Fibroblast of skin of back (primary cell): Measurements from ENCODE around the gene LAMP1. TPM values are rescaled to one million over a fixed set of nuclear protein-coding genes. Genes with fewer than 3 reads are reported as not detected.
"Not testable (repeated sequence)": the region's sequence is repeated elsewhere in the genome, so short reads cannot be mapped to it uniquely, and the experiment has no call there.

Experiments
- DNase-seq: peaks from one replicate; pipeline ENCODE4 v3.0.0-alpha.2; 2013
- polyA plus RNA-seq, 2 experiments: library from polyadenylated mRNA; unstranded; fragments of 120-200 nt; gene quantifications; one replicate each; pipeline ENCODE4 v1.2.1, GENCODE V29; 2013; ENCODE audit not compliant: insufficient read length in 2 of 2

The LAMP1 gene, protein sequence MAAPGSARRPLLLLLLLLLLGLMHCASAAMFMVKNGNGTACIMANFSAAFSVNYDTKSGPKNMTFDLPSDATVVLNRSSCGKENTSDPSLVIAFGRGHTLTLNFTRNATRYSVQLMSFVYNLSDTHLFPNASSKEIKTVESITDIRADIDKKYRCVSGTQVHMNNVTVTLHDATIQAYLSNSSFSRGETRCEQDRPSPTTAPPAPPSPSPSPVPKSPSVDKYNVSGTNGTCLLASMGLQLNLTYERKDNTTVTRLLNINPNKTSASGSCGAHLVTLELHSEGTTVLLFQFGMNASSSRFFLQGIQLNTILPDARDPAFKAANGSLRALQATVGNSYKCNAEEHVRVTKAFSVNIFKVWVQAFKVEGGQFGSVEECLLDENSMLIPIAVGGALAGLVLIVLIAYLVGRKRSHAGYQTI
- 248 TPM for polyA plus RNA-seq (2013, experiment 1 of 2; ENCODE audit: insufficient read length)
- 262 TPM for polyA plus RNA-seq (2013, experiment 2 of 2; ENCODE audit: insufficient read length)

GRCh38 chr13:113296823-113297369 is at the start of gene LAMP1:
LAMP1 (plus strand) TSS chr13:113297239; CDS start chr13:113297435, 196 bp downstream.
- DNase-seq, result peak; percentile 97

DNA sequence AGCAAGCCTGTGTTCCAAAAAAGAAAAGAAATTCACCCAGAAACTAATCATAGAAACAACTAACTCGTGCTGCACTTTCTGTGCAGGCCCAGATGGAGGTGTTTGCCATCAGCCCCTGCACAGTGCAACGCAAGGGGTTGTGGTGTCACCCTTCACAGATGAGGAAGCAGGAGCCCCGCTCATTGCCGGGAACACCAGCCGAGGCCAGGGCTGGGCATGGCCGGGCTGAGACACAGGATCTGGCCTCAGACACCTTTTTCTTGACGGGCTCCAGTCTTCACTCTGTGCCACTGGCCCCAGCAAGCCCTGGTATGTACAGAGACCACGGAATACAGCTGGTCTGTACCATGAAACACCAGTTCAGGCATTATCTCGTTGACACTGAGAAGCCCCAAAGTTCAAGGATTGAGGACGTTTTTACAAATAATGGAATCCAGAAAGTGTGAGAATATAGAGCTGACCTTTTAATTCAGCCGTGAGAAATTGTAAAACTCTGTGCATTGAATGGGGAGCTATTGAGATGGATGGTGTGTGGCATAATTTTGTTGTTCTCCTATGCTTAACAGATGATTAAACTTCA is 44.4 kb upstream of the LAMP1 start:
- no peak for DNase-seq

DNA sequence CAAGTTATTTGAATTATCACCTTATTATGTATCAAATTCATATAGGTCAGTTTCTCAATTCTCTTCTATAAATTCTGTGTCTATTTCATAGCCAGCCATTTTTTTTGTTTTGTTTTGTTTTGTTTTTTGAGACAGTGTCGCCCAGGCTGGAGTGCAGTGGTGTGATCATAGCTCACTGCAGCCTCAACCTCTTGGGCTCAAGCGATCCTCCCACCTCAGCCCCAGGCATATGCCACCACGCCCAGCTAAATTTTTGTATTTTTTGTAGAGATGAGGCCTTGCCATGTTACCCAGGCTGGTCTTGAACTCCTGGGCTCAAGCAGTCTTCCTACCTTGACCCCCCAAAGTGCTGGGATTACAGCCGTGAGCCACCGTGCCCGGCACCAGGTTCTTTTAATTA is 39.1 kb upstream of the LAMP1 start:
- not testable (repeated sequence) for DNase-seq

DNA sequence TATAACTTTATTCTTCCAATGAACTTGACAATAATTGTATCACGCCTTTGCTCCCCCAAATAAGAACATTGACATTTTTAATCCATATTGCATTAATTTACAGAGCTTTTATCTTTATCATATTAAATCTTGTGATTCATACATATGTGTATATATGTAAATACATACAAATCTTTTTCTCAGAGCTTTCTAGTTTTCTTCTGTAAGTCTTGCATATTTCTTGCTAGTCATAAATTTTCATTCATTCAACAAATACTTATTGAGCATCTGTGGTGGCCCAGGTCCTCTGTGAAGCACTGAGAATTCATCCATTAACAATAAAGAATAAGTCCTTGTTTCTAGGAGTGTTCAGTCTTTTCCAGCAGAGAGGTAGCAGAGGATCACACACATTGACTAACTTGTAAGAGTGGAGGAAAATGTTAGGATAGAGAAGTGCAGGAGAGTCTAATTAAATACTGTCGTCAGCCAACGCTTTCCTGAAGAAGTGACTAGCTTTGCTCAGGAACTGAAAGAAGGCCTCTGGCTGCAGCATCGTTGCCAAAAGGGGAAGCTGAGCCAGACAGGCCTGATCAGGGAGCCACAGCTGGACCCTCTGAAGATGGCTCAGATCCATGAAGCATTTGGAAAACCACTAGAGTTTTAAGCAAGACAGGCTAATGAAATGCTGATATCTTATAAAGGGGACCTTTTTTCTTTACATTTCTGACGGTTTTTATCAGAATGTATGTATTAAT is 38.6 kb upstream of the LAMP1 start:
- no peak for DNase-seq

GRCh38 chr13:113260996-113261395 is 36.0 kb upstream of the LAMP1 start:
- DNase-seq, result no peak

DNA sequence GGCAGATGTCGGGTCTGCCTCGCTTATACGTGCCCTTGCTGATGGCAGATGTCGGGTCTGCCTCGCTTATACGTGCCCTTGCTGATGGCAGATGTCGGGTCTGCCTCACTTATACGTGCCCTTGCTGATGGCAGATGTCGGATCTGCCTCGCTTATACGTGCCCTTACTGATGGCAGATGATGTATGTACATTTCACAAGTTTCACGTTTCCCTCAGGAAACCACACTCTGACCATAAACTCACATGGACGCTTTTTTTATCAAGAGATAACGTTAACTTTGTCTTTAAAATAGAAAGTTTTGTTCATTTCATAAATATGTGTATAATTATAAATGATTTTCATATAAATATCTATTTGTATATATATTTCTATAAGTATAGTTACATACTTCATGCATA is 34.0 kb upstream of the LAMP1 start:
- DNase-seq, result not testable (repeated sequence)

- DNase-seq, result no peak
Observed at GRCh38 chr13:113267642-113268405, 29.2 kb upstream of the LAMP1 start.

DNA sequence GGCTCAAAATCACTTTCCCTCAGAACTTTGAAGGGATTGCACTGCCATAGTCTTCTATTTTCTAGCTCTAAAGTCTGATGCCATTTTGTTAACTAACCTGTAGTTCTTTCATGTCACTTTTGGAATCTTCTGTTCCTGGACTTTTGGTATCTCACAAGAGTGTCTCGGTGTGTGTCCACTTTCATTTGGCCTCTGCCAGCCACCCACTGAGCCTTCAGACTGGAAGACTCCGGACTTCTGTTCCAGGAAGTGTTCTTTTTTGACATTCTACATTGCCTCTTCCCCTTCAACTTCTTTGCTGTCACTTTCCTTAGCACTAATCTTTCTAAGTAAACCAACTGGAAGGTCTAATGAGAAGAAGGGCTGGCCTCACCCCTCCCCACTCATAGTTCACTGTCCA is 25.0 kb upstream of the LAMP1 start:
- DNase-seq, result no peak

- no peak for DNase-seq
Observed at GRCh38 chr13:113272701-113273181, 24.3 kb upstream of the LAMP1 start.

DNA sequence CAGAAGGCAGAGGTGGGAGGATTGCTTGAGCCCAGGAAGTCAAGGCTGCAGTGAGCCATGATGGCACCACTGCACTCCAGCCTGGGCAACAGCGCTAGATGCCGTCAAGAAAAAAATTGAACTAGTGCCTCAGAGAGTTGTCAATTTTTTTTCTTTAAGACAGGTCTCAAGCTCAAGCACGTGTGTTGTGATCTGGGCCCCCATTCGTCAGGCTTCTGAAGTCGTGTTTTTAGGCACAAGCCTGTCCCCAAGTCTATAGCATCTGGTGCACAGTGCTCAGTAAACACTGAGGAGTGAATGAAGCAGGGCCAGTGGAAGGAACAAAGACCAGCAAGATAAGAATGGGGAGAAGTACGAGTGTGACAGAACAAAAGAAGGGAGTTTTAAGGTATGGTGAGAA is 23.7 kb upstream of the LAMP1 start:
- no peak for DNase-seq

DNA sequence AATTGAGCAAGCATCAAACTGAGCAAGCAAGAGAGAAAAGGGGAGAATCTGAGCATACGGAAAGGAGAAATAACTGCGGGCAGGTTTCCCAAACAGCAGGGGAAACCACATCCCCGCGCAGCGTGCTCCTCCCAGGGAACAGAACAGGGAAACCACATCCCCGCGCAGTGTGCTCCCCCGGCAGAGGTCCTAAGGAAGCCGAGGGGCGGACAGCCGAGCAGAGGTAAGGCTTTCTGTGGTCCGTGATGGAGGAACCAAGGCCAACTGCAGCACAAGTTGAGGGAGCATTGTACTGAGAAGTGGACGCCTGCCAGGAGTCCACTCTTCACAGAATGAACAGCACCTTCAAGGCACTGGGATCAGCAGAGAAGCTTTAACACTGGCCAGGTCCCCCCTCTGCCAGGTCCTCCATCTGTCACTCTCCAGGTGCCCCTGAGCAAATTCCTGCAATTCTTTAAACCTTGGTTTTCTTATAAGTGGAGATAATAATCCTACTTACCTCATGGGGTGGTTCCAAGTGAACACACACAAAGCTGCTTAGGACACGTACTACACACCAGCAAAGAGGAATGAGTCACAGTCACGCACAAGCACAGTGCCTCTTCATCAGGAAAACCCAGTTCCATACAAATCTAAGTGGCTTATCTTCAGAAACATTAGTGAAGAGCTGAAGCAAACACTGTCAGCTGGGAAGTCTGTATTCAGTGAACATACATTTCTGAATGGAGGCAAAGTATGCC is 23.0 kb upstream of the LAMP1 start:
- peak; percentile 53 for DNase-seq

DNA sequence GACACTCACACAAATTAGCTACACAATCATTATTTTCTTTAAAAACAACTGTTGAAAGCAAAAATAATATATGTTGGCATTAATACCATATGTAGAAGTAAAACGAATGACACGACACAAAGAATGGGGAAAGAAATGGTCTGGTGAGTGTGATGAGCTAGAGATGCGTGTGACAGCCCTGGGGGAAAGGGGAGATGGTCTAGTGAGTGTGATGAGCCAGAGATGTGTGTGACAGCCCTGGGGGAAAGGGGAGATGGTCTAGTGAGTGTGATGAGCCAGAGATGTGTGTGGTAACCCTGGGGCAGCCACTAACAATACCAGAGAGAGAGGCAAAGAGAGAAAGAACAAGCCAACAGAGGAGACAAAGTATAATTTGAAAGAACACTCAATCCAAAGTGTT is 22.3 kb upstream of the LAMP1 start:
- DNase-seq, result no peak

- DNase-seq, result peak; percentile 66
Observed at GRCh38 chr13:113275387-113275786, 21.7 kb upstream of the LAMP1 start.

GRCh38 chr13:113280126-113280525 is 16.9 kb upstream of the LAMP1 start:
- DNase-seq, result no peak

- no peak for DNase-seq
Observed at GRCh38 chr13:113283904-113284303, 13.1 kb upstream of the LAMP1 start.

DNA sequence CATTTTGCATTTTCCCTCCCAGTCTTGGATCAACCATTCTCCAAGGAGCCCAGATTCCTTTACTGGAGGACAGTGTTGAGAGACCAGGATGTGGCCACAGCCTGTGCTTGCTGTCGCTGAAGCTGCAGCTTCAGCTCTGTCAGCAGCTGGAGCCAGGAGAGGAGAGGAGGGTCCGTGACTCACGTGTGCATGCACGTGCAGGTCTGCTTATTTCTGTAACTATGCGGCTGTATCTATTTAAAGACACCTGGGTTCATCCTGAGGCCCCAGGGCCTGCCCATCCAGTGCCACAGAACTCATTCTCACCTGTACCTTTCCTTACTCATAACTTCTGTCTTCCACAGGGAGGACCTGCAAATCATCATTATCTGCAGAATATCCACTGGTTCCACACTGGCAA is 8.2 kb upstream of the LAMP1 start:
- DNase-seq, result no peak

- no peak for DNase-seq
Observed at GRCh38 chr13:113291129-113291528, 5.9 kb upstream of the LAMP1 start.

DNA sequence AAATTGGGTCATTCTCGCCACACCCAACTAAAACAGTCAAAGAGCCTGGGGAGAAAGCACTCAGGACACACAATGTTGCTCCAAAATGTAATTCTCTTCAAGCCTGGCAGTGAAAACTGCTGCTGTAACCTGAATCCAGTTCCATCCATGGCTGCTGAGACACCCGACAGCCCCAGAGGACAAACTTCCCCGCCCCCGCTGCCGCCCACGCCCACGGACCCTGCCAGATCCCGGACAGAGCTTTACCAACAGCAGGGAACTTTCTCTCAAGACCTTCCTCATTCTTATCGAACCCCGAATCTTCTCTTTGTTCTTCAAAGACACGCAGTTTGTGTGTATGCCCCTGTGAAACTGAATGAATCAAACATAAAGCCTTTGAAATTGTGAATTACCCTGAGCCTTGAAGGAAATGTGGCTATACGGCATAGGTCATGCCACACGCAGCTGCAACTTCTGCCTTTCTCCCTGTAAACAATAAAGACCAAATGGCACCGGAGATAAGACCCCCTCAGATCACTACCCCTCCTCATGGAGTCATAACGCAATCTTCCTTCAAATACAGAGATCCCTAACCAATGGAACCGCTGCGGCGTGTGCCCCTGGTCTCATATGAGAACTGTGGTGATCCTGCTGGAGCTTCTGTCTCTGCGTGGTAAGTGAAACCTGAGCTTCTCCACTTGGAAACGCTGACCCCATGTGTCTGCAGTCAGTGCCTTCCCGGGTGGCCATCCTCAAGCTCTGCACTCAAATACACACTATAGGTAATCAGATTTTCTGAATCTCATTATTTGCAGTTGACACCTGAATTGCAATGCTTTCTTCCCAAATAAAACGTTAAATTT is 4.8 kb upstream of the LAMP1 start:
- no peak for DNase-seq

DNA sequence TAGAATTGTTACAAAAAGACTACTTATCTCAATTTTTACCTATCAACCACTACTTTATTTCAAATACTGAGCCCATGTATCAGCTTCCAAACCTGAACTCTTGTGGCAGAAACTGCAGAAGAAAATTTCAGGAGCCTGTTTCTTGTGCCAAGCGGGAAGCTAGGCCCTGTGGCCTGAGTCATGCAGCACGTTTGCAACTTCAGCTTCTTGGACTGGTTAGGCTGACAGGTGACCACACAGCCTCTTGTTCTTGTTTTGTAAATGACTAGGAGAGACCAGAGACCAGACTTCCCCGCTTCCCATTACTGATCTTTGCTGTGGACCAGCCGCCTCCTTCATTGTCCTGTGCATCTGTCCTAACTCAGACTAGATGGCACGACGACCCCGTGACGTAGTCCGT is 3.4 kb upstream of the LAMP1 start:
- DNase-seq, result no peak

DNA sequence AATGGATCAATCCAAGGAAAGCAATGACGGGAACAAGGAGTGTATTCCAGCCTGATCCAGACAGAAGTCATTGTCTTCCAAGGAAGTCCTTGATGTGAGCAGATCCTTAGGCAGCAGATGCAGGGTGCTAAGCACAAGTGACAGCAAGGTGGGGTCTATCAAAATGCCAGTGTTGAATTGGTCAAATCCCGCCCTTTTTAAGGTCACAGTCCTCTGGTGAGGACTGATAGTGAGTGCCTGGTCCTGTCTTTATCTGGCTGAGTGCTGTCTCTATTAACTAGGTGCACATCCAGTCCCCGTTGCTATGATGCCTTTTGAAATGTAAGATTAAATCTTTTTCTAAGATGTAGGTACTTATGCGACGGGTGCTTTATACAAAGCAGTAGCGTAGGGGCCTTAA is 1.3 kb upstream of the LAMP1 start:
- DNase-seq, result no peak
